Measurements from ENCODE around the gene MATN4. TPM values are rescaled to one million over a fixed set of nuclear protein-coding genes. Genes with fewer than 3 reads are reported as not detected.
A peak's percentile ranks its signal among the peaks of the same experiment; 100 is the strongest.

MATN4 gene
- total RNA-seq, 4 donors from 2014 or later = not detected

GRCh38 chr20:45290677-45291355, 17.3 kb downstream of the MATN4 start:
- in situ Hi-C loops (cut with MboI; ENCODE audit: low pct_ligation_motif_present in 1 of 4, low pct_unique_long_range_greater_than_20kb in 1 of 4, low sequenced_read_pairs in 3 of 4) (loop anchor here in 2 of 4 donors (25.0 kb wide), 3 partner anchors 179 to 279 kb away; partner anchors contain the start of genes KCNS1 (in 1 of the 2), WFDC12 (in 1 of the 2) and WFDC5 (in 1 of the 2)), intact Hi-C loops (cut with DNase I; ENCODE audit: low total_unique reads) (loop anchor here (10.0 kb wide), 1 partner anchor 236 kb away; no protein-coding TSS in a partner anchor)
- TF ChIP-seq EP300 (IDR thresholded peaks at IDR 0.05; ENCODE audit: low read depth) (no peak), CTCF (IDR thresholded peaks at IDR 0.05) (peak; percentile 85 to 90 (median 87))
- Histone ChIP-seq H3K27me3 (peaks cover 13% of the 10 kb centered on the region), H3K27ac (no peak overlapping the region), H3K4me1 (peaks cover 0 to 18% (median 10%) of the 10 kb centered on the region in 4 donors), H3K4me3 (no peak overlapping the region), H3K9me3 (no peaks in the 10 kb centered on the region), H3K36me3 (no peaks in the 10 kb centered on the region)
- peak; percentile 84 for DNase-seq
- WGBS, 2 donors (ENCODE audit: low coverage in 1 of 2) = 0 to 18% methylated on average over 1 to 8 of the region's 8 CpGs

GRCh38 chr20:45289942-45290676, 18.0 kb downstream of the MATN4 start:
- TF ChIP-seq CTCF (IDR thresholded peaks at IDR 0.05) (no peak), POLR2AphosphoS5 (IDR thresholded peaks at IDR 0.05) (no peak), EP300 (IDR thresholded peaks at IDR 0.05; ENCODE audit: low read depth) (no peak), POLR2A (IDR thresholded peaks at IDR 0.05) (no peak)
- in situ Hi-C loops (cut with MboI; ENCODE audit: low pct_ligation_motif_present in 1 of 4, low pct_unique_long_range_greater_than_20kb in 1 of 4, low sequenced_read_pairs in 3 of 4) = loop anchor here in 2 of 4 donors (25.0 kb wide), 3 partner anchors 178 to 278 kb away; partner anchors contain the start of genes KCNS1 (in 1 of the 2), WFDC12 (in 1 of the 2) and WFDC5 (in 1 of the 2)
- no peaks in the 10 kb centered on the region for H3K36me3 ChIP-seq

GRCh38 chr20:45288860-45289259, 19.2 kb downstream of the MATN4 start:
- no peaks in the 10 kb centered on the region for H3K36me3 ChIP-seq
- H3K9me3 ChIP-seq = no peaks in the 10 kb centered on the region
- H3K27me3 ChIP-seq = peaks cover 7% of the 10 kb centered on the region
- no peak for TF ChIP-seq EP300 (IDR thresholded peaks at IDR 0.05; ENCODE audit: low read depth)
- H3K27ac ChIP-seq = no peak overlapping the region
- no peak overlapping the region for H3K4me3 ChIP-seq
- peaks cover 0 to 15% (median 9%) of the 10 kb centered on the region in 4 donors for H3K4me1 ChIP-seq
- in situ Hi-C loops (cut with MboI; ENCODE audit: low pct_ligation_motif_present in 1 of 4, low pct_unique_long_range_greater_than_20kb in 1 of 4, low sequenced_read_pairs in 3 of 4) = loop anchor here in 2 of 4 donors (25.0 kb wide), 3 partner anchors 177 to 277 kb away; partner anchors contain the start of genes KCNS1 (in 1 of the 2), WFDC12 (in 1 of the 2) and WFDC5 (in 1 of the 2)
- no peak for DNase-seq
- intact Hi-C loops (cut with DNase I; ENCODE audit: low total_unique reads) = no loop called here
- WGBS, 2 donors (ENCODE audit: low coverage in 1 of 2) = 79 to 84% methylated on average over 2 to 5 of the region's 5 CpGs

More at GRCh38 chr20:45289942-45290676, 18.0 kb downstream of the MATN4 start:
- Histone ChIP-seq H3K27me3 (peaks cover 12% of the 10 kb centered on the region), H3K4me1 (peaks cover 0 to 18% (median 10%) of the 10 kb centered on the region in 4 donors), H3K9me3 (no peaks in the 10 kb centered on the region), H3K27ac (no peak overlapping the region), H3K4me3 (no peak overlapping the region)
- intact Hi-C loops (cut with DNase I; ENCODE audit: low total_unique reads) = loop anchor here (10.0 kb wide), 1 partner anchor 235 kb away; no protein-coding TSS in a partner anchor
- WGBS, 2 donors (ENCODE audit: low coverage in 1 of 2) = 74 to 89% methylated on average over 3 to 13 of the region's 13 CpGs
- DNase-seq = no peak

- intact Hi-C loops (cut with DNase I; ENCODE audit: low total_unique reads) = no loop called here
- in situ Hi-C loops (cut with MboI; ENCODE audit: low pct_ligation_motif_present in 1 of 4, low pct_unique_long_range_greater_than_20kb in 1 of 4, low sequenced_read_pairs in 3 of 4) = loop anchor here in 2 of 4 donors (25.0 kb wide), 3 partner anchors 176 to 276 kb away; partner anchors contain the start of genes KCNS1 (in 1 of the 2), WFDC12 (in 1 of the 2) and WFDC5 (in 1 of the 2)
- peaks cover 0 to 12% (median 6%) of the 10 kb centered on the region in 4 donors for H3K4me1 ChIP-seq
These were observed 19.7 kb downstream of the MATN4 start for GRCh38 chr20:45288376-45288775.

More at GRCh38 chr20:45288376-45288775, 19.7 kb downstream of the MATN4 start:
- no peak overlapping the region for H3K27ac ChIP-seq
- 73 to 82% methylated on average over 3 to 4 of the region's 4 CpGs for WGBS, 2 donors (ENCODE audit: low coverage in 1 of 2)
- no peaks in the 10 kb centered on the region for H3K36me3 ChIP-seq
- H3K9me3 ChIP-seq = no peaks in the 10 kb centered on the region
- TF ChIP-seq CTCF (IDR thresholded peaks at IDR 0.05) (no peak), POLR2A (IDR thresholded peaks at IDR 0.05) (no peak), POLR2AphosphoS5 (IDR thresholded peaks at IDR 0.05) (no peak), EP300 (IDR thresholded peaks at IDR 0.05; ENCODE audit: low read depth) (no peak)
- H3K4me3 ChIP-seq = no peak overlapping the region
- DNase-seq = no peak
- peaks cover 6% of the 10 kb centered on the region for H3K27me3 ChIP-seq

Measured in transverse colon (tissue), 4 donors.